Measurements from ENCODE around the gene DBP. TPM values are rescaled to one million over a fixed set of nuclear protein-coding genes. Genes with fewer than 3 reads are reported as not detected.

Gene DBP
- total RNA-seq, 2 experiments from 2014 or later, result 11.3 to 18.0 TPM

DNA sequence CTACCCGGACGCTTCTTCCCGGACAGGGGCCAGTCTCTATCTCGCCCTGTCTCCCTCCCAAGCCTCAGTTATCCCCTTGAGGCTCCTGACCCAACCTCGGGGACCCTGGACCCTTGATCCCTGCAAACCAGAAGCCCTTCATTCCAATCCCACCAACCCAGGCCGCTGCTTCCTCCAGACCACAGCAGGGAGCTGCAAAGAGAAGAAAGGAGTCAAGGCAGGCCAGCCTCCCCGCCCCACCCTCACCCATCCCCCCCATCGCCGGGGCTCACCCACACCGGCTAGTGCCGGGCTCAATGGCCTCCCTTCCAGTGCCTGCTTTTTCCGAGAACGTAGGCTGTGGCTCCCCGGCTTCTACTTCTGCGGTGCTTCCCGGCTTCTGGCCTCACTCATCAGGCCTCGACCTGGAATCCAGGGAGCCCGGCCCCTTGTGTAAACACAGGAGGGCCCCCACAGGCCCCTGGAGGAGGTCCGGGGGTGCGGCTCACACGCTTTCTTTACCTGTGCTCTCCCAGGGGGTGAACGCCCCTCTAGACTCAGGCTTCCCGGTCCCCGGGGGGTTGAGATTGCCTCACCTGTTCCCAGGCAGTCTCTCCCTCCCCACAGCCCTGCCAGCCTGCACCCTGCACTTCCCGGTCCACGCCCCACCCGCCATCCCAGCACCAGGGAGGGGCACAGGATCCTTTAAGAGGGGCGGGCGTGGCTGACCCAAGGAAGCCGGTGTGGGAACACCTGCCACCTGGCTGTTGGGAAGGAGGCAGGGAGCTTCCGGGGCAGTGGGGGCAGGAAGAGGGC lies 22.5 kb downstream of the DBP start, which contains the start of gene FAM83E:
Gene FAM83E (minus strand): TSS at position 641 of the 795 bp plus-strand sequence. CDS start 1,704 bp downstream, outside the sequence.
- no peak for ATAC-seq
- no peak within 1 kb of the TSS for H3K27ac Mint-ChIP-seq

GRCh38 chr19:48613852-48614435 lies 23.2 kb downstream of the DBP start:
- DNase-seq, result no peak

More for the DNA sequence above, 22.5 kb downstream of the DBP start, which contains the start of gene FAM83E:
- H3K36me3 Mint-ChIP-seq, result peaks cover 37% of the 10 kb centered on the region
- H3K4me3 Mint-ChIP-seq, result no peak within 1 kb of the TSS
- no peaks in the 10 kb centered on the region for H3K27me3 Mint-ChIP-seq
- H3K9me3 Mint-ChIP-seq (ENCODE audit: low read depth), result no peaks in the 10 kb centered on the region
- no peak for DNase-seq
- CTCF ChIA-PET, result interaction anchor here (1.6 kb wide), 1 partner anchor 26 kb away, joined by 3 read pairs; no protein-coding TSS in a partner anchor
- H3K4me1 Mint-ChIP-seq, result peaks cover 25% of the 10 kb centered on the region

GRCh38 chr19:48613024-48613851 lies 23.9 kb downstream of the DBP start:
- H3K9me3 Mint-ChIP-seq (ENCODE audit: low read depth), result no peaks in the 10 kb centered on the region
- peaks cover 25% of the 10 kb centered on the region for H3K4me1 Mint-ChIP-seq
- H3K36me3 Mint-ChIP-seq, result peaks cover 30% of the 10 kb centered on the region
- ATAC-seq (no peak), DNase-seq (no peak)
- CTCF ChIA-PET, result interaction anchor here (1.2 to 1.6 kb wide), 2 partner anchors 24 to 107 kb away, joined by 3 to 4 read pairs; no protein-coding TSS in a partner anchor
- H3K4me3 Mint-ChIP-seq, result no peak overlapping the region
- no peak overlapping the region for H3K27ac Mint-ChIP-seq
- H3K27me3 Mint-ChIP-seq, result no peaks in the 10 kb centered on the region

More at GRCh38 chr19:48613852-48614435, 23.2 kb downstream of the DBP start:
- Mint-ChIP-seq H3K27me3 (no peaks in the 10 kb centered on the region), H3K9me3 (ENCODE audit: low read depth) (no peaks in the 10 kb centered on the region), H3K27ac (no peak overlapping the region), H3K4me1 (peaks cover 23% of the 10 kb centered on the region), H3K4me3 (no peak overlapping the region), H3K36me3 (peaks cover 35% of the 10 kb centered on the region)
- ATAC-seq, result no peak
- CTCF ChIA-PET, result interaction anchor here (1.6 kb wide), 1 partner anchor 25 kb away, joined by 3 read pairs; no protein-coding TSS in a partner anchor

DNA sequence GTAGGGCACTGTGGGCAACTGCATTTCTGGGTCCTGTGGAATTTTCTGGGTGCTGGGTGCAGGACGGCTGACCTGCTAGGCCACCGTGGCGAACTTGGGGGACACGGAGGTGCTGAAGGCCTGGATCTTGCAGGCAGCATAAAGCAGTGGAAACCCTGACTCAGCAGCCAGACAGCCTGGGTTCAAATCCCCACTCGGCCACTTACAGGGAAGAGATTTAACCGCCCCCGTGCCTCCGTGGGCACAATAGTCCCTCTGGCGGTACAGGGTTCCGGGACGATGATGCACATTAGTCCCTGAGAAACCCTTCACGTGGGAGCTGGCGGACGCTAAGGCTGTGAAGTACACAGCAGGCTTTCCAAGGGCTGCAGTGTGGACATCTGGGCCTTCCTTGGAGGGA lies 25.3 kb downstream of the DBP start:
- Mint-ChIP-seq H3K36me3 (peaks cover 18% of the 10 kb centered on the region), H3K27ac (no peak overlapping the region), H3K4me1 (peaks cover 11% of the 10 kb centered on the region), H3K9me3 (ENCODE audit: low read depth) (no peaks in the 10 kb centered on the region), H3K4me3 (no peak overlapping the region), H3K27me3 (no peaks in the 10 kb centered on the region)
- ATAC-seq, result no peak
- DNase-seq, result no peak
- CTCF ChIA-PET, result interaction anchor here (1.6 kb wide), 1 partner anchor 22 kb away, joined by 4 read pairs; no protein-coding TSS in a partner anchor

DNA sequence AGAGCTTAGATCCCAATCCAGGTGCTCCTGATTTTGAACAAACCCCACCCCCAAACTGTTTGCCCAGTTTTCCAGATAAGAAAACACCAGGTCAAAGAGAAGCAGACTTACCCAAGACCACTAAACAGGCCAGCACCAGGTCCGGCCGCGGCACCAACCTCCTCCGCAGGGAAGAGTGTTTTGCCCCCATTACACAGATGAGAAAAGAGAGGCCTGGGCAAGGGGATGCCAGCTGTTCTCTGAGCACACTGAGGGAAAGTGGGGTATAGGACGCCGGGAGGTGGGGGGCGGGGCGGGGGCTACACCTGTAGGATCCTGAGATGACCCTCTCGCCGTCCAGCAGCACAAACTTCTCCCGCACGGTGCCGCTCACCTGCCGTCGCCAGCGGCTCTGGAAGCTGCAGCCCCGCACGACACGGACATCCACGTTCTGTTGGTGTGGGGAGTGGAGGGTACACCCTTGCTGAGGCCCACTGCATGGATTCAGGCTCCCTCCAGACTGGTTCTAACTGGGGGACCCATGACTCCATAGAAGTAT lies 27.5 kb downstream of the DBP start:
- CTCF ChIA-PET, result interaction anchor here (0.7 to 3.7 kb wide), 16 partner anchors 7 to 341 kb away, joined by 3 to 31 read pairs (median 4); partner anchors contain the start of genes RPL18 and SPHK2
- ATAC-seq, result no peak
- H3K4me3 Mint-ChIP-seq, result no peak overlapping the region
- H3K9me3 Mint-ChIP-seq (ENCODE audit: low read depth), result no peaks in the 10 kb centered on the region
- no peak overlapping the region for H3K27ac Mint-ChIP-seq
- H3K36me3 Mint-ChIP-seq, result peaks cover 3% of the 10 kb centered on the region
- H3K4me1 Mint-ChIP-seq, result peaks cover 2% of the 10 kb centered on the region
- DNase-seq, result no peak
- H3K27me3 Mint-ChIP-seq, result no peaks in the 10 kb centered on the region

- peak; percentile 70 for DNase-seq
- CTCF ChIA-PET, result interaction anchor here (0.7 to 3.7 kb wide), 22 partner anchors 8 to 1726 kb away, joined by 3 to 31 read pairs (median 4); partner anchors contain the start of genes RPL18 and SPHK2
- peak; percentile 83 for ATAC-seq
- Mint-ChIP-seq H3K4me3 (no peak overlapping the region), H3K27ac (peak overlapping the region; percentile 66), H3K36me3 (no peaks in the 10 kb centered on the region), H3K9me3 (ENCODE audit: low read depth) (no peaks in the 10 kb centered on the region), H3K4me1 (peaks cover 2% of the 10 kb centered on the region), H3K27me3 (no peaks in the 10 kb centered on the region)
Observed at GRCh38 chr19:48608798-48609263, 28.3 kb downstream of the DBP start.

DNA sequence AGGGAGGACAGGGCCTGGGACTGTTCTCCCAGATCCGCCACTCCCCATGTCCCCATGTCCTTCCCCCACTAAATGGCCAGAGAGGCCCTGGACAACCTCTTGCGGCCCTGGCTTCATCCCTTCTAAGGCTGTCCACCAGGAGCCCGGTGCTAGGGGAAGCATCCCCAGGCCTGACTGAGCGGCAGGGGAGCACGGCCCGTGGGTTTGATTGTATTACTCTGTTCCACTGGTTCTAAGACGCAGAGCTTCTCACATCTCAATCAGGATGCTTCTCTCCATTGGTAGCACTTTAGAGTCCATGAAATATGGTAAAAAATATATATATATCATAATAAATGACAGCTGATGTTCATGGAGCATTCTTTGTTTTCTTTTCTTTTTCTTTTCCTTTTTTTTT lies 29.8 kb downstream of the DBP start:
- peaks cover 2% of the 10 kb centered on the region for H3K4me1 Mint-ChIP-seq
- no peak overlapping the region for H3K4me3 Mint-ChIP-seq
- no peaks in the 10 kb centered on the region for H3K36me3 Mint-ChIP-seq
- ATAC-seq, result no peak
- H3K27me3 Mint-ChIP-seq, result no peaks in the 10 kb centered on the region
- CTCF ChIA-PET, result interaction anchor here (0.8 to 3.7 kb wide), 5 partner anchors 10 to 117 kb away, joined by 3 to 31 read pairs (median 16); no protein-coding TSS in a partner anchor
- no peak overlapping the region for H3K27ac Mint-ChIP-seq
- H3K9me3 Mint-ChIP-seq (ENCODE audit: low read depth), result no peaks in the 10 kb centered on the region
- DNase-seq, result no peak

DNA sequence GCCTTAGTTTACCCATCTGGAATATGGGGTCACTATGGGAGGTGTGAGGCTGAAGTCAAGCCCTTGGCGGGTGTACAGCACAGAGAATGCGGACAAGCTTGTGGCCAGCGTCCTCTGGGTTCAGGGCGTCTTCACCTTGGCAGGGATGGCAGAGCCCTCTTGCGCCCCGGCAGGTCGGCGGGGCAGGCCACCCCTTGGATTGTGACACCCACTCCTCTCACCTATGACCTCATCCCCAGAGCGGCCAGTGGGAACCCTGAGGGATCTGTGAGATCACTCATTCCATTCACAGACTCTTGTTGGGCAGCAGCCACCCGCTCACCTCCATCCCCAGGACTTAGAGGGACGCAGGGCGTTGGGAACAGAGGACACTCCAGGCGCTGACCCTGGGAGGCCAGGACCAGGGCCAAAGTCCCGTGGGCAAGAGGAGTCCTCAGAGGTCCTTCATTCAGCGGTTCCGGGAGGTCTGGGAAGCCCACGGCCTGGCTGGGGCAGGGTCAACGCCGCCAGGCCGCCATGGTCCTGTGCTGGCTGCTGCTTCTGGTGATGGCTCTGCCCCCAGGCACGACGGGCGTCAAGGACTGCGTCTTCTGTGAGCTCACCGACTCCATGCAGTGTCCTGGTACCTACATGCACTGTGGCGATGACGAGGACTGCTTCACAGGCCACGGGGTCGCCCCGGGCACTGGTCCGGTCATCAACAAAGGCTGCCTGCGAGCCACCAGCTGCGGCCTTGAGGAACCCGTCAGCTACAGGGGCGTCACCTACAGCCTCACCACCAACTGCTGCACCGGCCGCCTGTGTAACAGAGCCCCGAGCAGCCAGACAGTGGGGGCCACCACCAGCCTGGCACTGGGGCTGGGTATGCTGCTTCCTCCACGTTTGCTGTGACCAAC lies 30.5 kb downstream of the DBP start, which contains the start of gene SPACA4:
Gene SPACA4 (plus strand): TSS at position 280 of the 896 bp plus-strand sequence. CDS start 237 bp downstream, at position 517.
- CTCF ChIA-PET, result interaction anchor here (0.8 to 3.7 kb wide), 6 partner anchors 10 to 116 kb away, joined by 3 to 31 read pairs (median 14); no protein-coding TSS in a partner anchor
- Mint-ChIP-seq H3K9me3 (ENCODE audit: low read depth) (no peaks in the 10 kb centered on the region), H3K36me3 (no peaks in the 10 kb centered on the region), H3K4me1 (peaks cover 2% of the 10 kb centered on the region), H3K27ac (no peak within 1 kb of the TSS), H3K27me3 (no peaks in the 10 kb centered on the region), H3K4me3 (no peak within 1 kb of the TSS)
- DNase-seq (no peak), ATAC-seq (no peak)

GRCh38 chr19:48603850-48604249 lies 33.3 kb downstream of the DBP start:
- no peak overlapping the region for H3K4me3 Mint-ChIP-seq
- CTCF ChIA-PET, result interaction anchor here (1.0 kb wide), 1 partner anchor 98 kb away, joined by 3 read pairs; no protein-coding TSS in a partner anchor

GRCh38 chr19:48603449-48603848 lies 33.7 kb downstream of the DBP start:
- H3K4me3 Mint-ChIP-seq, result no peak overlapping the region
- no peak for ATAC-seq
- DNase-seq, result no peak
- H3K4me1 Mint-ChIP-seq, result no peaks in the 10 kb centered on the region
- no peaks in the 10 kb centered on the region for H3K27me3 Mint-ChIP-seq
- H3K36me3 Mint-ChIP-seq, result no peaks in the 10 kb centered on the region
- no peaks in the 10 kb centered on the region for H3K9me3 Mint-ChIP-seq (ENCODE audit: low read depth)
- CTCF ChIA-PET, result interaction anchor here (1.0 kb wide), 1 partner anchor 97 kb away, joined by 3 read pairs; no protein-coding TSS in a partner anchor
- no peak overlapping the region for H3K27ac Mint-ChIP-seq

More at GRCh38 chr19:48603850-48604249, 33.3 kb downstream of the DBP start:
- no peak for ATAC-seq
- no peaks in the 10 kb centered on the region for H3K9me3 Mint-ChIP-seq (ENCODE audit: low read depth)
- no peak for DNase-seq
- no peaks in the 10 kb centered on the region for H3K36me3 Mint-ChIP-seq
- no peak overlapping the region for H3K27ac Mint-ChIP-seq
- peaks cover under 1% of the 10 kb centered on the region for H3K4me1 Mint-ChIP-seq
- no peaks in the 10 kb centered on the region for H3K27me3 Mint-ChIP-seq

DNA sequence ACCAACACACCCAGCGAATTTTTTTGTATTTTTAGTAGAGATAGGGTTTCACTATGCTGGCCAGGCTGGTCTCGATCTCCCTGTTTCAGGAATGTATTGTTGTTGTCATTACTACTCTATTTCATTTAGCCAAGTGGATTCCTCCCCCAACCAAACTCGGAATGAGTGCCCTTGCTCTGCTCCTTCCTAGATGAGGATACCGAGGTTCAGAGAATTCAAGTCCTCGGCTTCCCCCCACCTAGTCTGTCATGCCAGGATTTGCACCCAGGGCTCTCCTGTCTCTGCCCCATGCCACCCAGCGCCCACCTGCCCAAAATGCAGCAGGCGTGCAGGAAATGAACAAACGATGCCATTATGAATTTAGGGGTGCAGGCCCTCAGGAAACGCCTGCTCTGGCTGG lies 34.2 kb downstream of the DBP start:
- Mint-ChIP-seq H3K9me3 (ENCODE audit: low read depth) (no peaks in the 10 kb centered on the region), H3K4me3 (no peak overlapping the region)
- CTCF ChIA-PET, result interaction anchor here (1.1 kb wide), 1 partner anchor 95 kb away, joined by 3 read pairs; no protein-coding TSS in a partner anchor

More for the DNA sequence above, 34.2 kb downstream of the DBP start:
- Mint-ChIP-seq H3K27ac (no peak overlapping the region), H3K27me3 (no peaks in the 10 kb centered on the region), H3K36me3 (no peaks in the 10 kb centered on the region), H3K4me1 (no peaks in the 10 kb centered on the region)
- DNase-seq (no peak), ATAC-seq (no peak)
